ENCODE data around the gene NACC2. TPM values are rescaled to one million over a fixed set of nuclear protein-coding genes. Genes with fewer than 3 reads are reported as not detected.

NACC2 gene
- total RNA-seq, 1 experiment from 2014 or later = 22.0 TPM

GRCh38 chr9:136141682-136142413 is 46.8 kb upstream of the NACC2 start:
- Mint-ChIP-seq H3K9me3 (ENCODE audit: unreplicated experiment) (no peaks in the 10 kb centered on the region), H3K36me3 (ENCODE audit: insufficient read depth, unreplicated experiment) (no peaks in the 10 kb centered on the region), H3K4me1 (ENCODE audit: low read depth, unreplicated experiment) (no peaks in the 10 kb centered on the region), H3K27me3 (ENCODE audit: insufficient read depth, unreplicated experiment) (no peaks in the 10 kb centered on the region), H3K4me3 (ENCODE audit: unreplicated experiment) (no peak overlapping the region), H3K27ac (ENCODE audit: unreplicated experiment) (no peak overlapping the region)
- Histone ChIP-seq H3K27me3 (replicated peaks; ENCODE audit: control insufficient read depth, insufficient read depth, low read length) (no peaks in the 10 kb centered on the region), H3K9me3 (no peaks in the 10 kb centered on the region), H3K4me3 (ENCODE audit: low read depth, low read length) (no peak overlapping the region), H3K4me1 (no peaks in the 10 kb centered on the region), H3K36me3 (ENCODE audit: control insufficient read depth, insufficient read depth, low read length) (no peaks in the 10 kb centered on the region)
- TF ChIP-seq CTCF (IDR thresholded peaks at IDR 0.05; ENCODE audit: insufficient read depth in 1 of 2, low read depth in 1 of 2, low read length in 1 of 2, severe bottlenecking in 1 of 2, unreplicated experiment in 1 of 2) = no peak
- intact Hi-C loops (cut with micrococcal nuclease; ENCODE audit: unreplicated experiment) = no loop called here
- BruUV-seq (replicated peaks) = no TSS peak
- DNase-seq = no peak
- CTCF ChIA-PET = interaction anchor here (0.5 to 0.6 kb wide), 2 partner anchors 206 to 587 kb away, joined by 3 to 5 read pairs; no protein-coding TSS in a partner anchor
- POLR2A ChIA-PET = interaction anchor here (0.6 kb wide), 1 partner anchor 350 kb away, joined by 6 read pairs; no protein-coding TSS in a partner anchor

GRCh38 chr9:136140966-136141365 is 45.9 kb upstream of the NACC2 start:
- BruUV-seq (replicated peaks) = no TSS peak
- Histone ChIP-seq H3K4me1 (no peaks in the 10 kb centered on the region), H3K9me3 (no peaks in the 10 kb centered on the region), H3K27me3 (replicated peaks; ENCODE audit: control insufficient read depth, insufficient read depth, low read length) (no peaks in the 10 kb centered on the region), H3K4me3 (ENCODE audit: low read depth, low read length) (no peak overlapping the region), H3K36me3 (ENCODE audit: control insufficient read depth, insufficient read depth, low read length) (no peaks in the 10 kb centered on the region)
- ChIA-PET POLR2A (no interaction called here), CTCF (interaction anchor here (0.6 to 1.2 kb wide), 2 partner anchors 19 to 587 kb away, joined by 3 to 4 read pairs; no protein-coding TSS in a partner anchor)
- Mint-ChIP-seq H3K4me1 (ENCODE audit: low read depth, unreplicated experiment) (no peaks in the 10 kb centered on the region), H3K9me3 (ENCODE audit: unreplicated experiment) (no peaks in the 10 kb centered on the region), H3K27me3 (ENCODE audit: insufficient read depth, unreplicated experiment) (no peaks in the 10 kb centered on the region), H3K36me3 (ENCODE audit: insufficient read depth, unreplicated experiment) (no peaks in the 10 kb centered on the region), H3K4me3 (ENCODE audit: unreplicated experiment) (no peak overlapping the region), H3K27ac (ENCODE audit: unreplicated experiment) (no peak overlapping the region)
- TF ChIP-seq CTCF (IDR thresholded peaks at IDR 0.05; ENCODE audit: insufficient read depth in 1 of 2, low read depth in 1 of 2, low read length in 1 of 2, severe bottlenecking in 1 of 2, unreplicated experiment in 1 of 2) = no peak
- intact Hi-C loops (cut with micrococcal nuclease; ENCODE audit: unreplicated experiment) = no loop called here
- no peak for DNase-seq

GRCh38 chr9:136140046-136140445 is 45.0 kb upstream of the NACC2 start:
- intact Hi-C loops (cut with micrococcal nuclease; ENCODE audit: unreplicated experiment) = no loop called here
- no peak overlapping the region for H3K4me3 ChIP-seq (ENCODE audit: low read depth, low read length)
- Mint-ChIP-seq H3K4me3 (ENCODE audit: unreplicated experiment) (no peak overlapping the region), H3K27ac (ENCODE audit: unreplicated experiment) (no peak overlapping the region), H3K27me3 (ENCODE audit: insufficient read depth, unreplicated experiment) (no peaks in the 10 kb centered on the region), H3K36me3 (ENCODE audit: insufficient read depth, unreplicated experiment) (no peaks in the 10 kb centered on the region), H3K4me1 (ENCODE audit: low read depth, unreplicated experiment) (no peaks in the 10 kb centered on the region), H3K9me3 (ENCODE audit: unreplicated experiment) (no peaks in the 10 kb centered on the region)
- no TSS peak for BruUV-seq (replicated peaks)
- H3K36me3 ChIP-seq (ENCODE audit: control insufficient read depth, insufficient read depth, low read length) = no peaks in the 10 kb centered on the region
- ChIA-PET CTCF (interaction anchor here (0.7 to 1.2 kb wide), 2 partner anchors 18 to 116 kb away, joined by 4 to 6 read pairs; no protein-coding TSS in a partner anchor), POLR2A (no interaction called here)
- no peaks in the 10 kb centered on the region for H3K4me1 ChIP-seq
- DNase-seq = no peak
- no peaks in the 10 kb centered on the region for H3K27me3 ChIP-seq (replicated peaks; ENCODE audit: control insufficient read depth, insufficient read depth, low read length)
- no peaks in the 10 kb centered on the region for H3K9me3 ChIP-seq
- TF ChIP-seq CTCF (IDR thresholded peaks at IDR 0.05; ENCODE audit: insufficient read depth in 1 of 2, low read depth in 1 of 2, low read length in 1 of 2, severe bottlenecking in 1 of 2, unreplicated experiment in 1 of 2) = no peak

Data from Caco-2 (cell line).